Left lung (tissue), 10 donors: ENCODE data around the gene KCNK17. TPM values are rescaled to one million over a fixed set of nuclear protein-coding genes. Genes with fewer than 3 reads are reported as not detected.

Experiments used
- ATAC-seq: fragments of 200-7000 bp; cut with Tn5 transposase; one replicate; pipeline ENCODE4 v1.9.1; 2020; ENCODE audit warnings: moderate library complexity
- DNase-seq, 4 donors: peaks; one replicate each; pipeline ENCODE4 v3.0.0-alpha.2; 2013 to 2020
- H3K27ac ChIP-seq, 2 donors: fragments of 200-600 bp; sonication (generic) in 1 of 2; one replicate each; pipeline versions ENCODE4 v1.5.0 to v1.8.0; 2020 to 2021
- H3K27me3 ChIP-seq, 2 donors: fragments of 200-600 bp; sonication (generic) in 1 of 2; one replicate each; pipeline versions ENCODE4 v1.5.0 to v1.8.0; 2020 to 2021
- H3K36me3 ChIP-seq, 2 donors: fragments of 200-600 bp; sonication (generic) in 1 of 2; one replicate each; pipeline versions ENCODE4 v1.5.0 to v1.8.0; 2020 to 2021
- H3K4me1 ChIP-seq, 2 donors: fragments of 200-600 bp; one replicate each; pipeline ENCODE4 v1.8.0; 2021
- H3K4me3 ChIP-seq, 2 donors: fragments of 200-600 bp; sonication (generic) in 1 of 2; one replicate each; pipeline versions ENCODE4 v1.5.0 to v1.8.0; 2020 to 2021; ENCODE audit warnings: mild to moderate bottlenecking in 1 of 2
- H3K9me3 ChIP-seq, 2 donors: fragments of 200-600 bp; sonication (generic) in 1 of 2; one replicate each; pipeline versions ENCODE4 v1.5.0 to v1.8.0; 2020 to 2021
- intact Hi-C, 2 donors: fragments of 100-400 bp; cut with DNase I; formaldehyde crosslinking; loops; one replicate each; pipeline versions ENCODE4 v1.11.2 to v1.14.2; 2022
- polyA plus RNA-seq, 6 donors: library from polyadenylated mRNA; unstranded; fragments of 120-200 nt; gene quantifications; one replicate each; pipeline ENCODE4 v1.2.1, GENCODE V29; 2013; ENCODE audit not compliant: insufficient read length in 6 of 6
- total RNA-seq, 2 donors: library from RNA; stranded (reverse); fragmentation: NEBNext Ultra II Directional; extraction: Animal tissue kit (Norgen Biotek cat#: 25700); gene quantifications; one replicate each; pipeline ENCODE4 v1.2.1, GENCODE V29; 2021
- TF ChIP-seq, protein P1 (sequence below), 2 donors: fragments of 200-600 bp; sonication (generic) in 1 of 2; IDR thresholded peaks; one replicate each; pipeline versions ENCODE4 v1.5.0 to v1.8.0; 2021; ENCODE audit warnings: antibody characterized with exemption in 2 of 2
- donor health status: DM: no; HTN: yes; CAD: no.
- donor health status: DM: no; HTN: no; CAD: no.

Gene KCNK17
- total and polyA plus RNA-seq, 8 donors = 4.8 to 18.7 (median 12.9) TPM

DNA sequence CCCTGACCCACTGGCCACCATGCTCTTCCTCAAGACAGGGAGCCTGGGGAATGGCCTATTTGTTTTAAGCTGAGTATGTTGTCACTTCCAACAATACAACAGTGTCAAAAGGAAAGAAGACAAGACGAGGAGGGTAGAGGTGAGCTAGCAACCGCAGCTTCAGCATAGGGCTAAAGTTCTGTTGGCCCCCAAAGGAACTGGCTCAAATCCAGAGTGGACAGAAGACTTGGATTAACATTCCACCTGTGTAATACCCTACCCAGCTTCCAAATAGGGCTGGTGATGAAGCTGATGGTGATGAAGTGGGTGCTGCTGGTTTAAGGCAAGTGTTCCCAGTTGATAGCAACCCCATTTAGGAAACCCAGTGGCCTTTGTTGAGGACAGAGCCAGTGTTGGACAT lies 53.3 kb downstream of the KCNK17 start:
- intact Hi-C loops = no loop called here
- TF ChIP-seq, protein P1, sequence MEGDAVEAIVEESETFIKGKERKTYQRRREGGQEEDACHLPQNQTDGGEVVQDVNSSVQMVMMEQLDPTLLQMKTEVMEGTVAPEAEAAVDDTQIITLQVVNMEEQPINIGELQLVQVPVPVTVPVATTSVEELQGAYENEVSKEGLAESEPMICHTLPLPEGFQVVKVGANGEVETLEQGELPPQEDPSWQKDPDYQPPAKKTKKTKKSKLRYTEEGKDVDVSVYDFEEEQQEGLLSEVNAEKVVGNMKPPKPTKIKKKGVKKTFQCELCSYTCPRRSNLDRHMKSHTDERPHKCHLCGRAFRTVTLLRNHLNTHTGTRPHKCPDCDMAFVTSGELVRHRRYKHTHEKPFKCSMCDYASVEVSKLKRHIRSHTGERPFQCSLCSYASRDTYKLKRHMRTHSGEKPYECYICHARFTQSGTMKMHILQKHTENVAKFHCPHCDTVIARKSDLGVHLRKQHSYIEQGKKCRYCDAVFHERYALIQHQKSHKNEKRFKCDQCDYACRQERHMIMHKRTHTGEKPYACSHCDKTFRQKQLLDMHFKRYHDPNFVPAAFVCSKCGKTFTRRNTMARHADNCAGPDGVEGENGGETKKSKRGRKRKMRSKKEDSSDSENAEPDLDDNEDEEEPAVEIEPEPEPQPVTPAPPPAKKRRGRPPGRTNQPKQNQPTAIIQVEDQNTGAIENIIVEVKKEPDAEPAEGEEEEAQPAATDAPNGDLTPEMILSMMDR (IDR thresholded peaks at IDR 0.05) = no peak
- peaks cover 6 to 9% of the 10 kb centered on the region in 2 donors for H3K4me1 ChIP-seq
- no peak overlapping the region for H3K4me3 ChIP-seq
- H3K27ac ChIP-seq = no peak overlapping the region
- no peaks in the 10 kb centered on the region for H3K27me3 ChIP-seq
- no peaks in the 10 kb centered on the region for H3K9me3 ChIP-seq
- DNase-seq (no peak), ATAC-seq (no peak)
- no peaks in the 10 kb centered on the region for H3K36me3 ChIP-seq

DNA sequence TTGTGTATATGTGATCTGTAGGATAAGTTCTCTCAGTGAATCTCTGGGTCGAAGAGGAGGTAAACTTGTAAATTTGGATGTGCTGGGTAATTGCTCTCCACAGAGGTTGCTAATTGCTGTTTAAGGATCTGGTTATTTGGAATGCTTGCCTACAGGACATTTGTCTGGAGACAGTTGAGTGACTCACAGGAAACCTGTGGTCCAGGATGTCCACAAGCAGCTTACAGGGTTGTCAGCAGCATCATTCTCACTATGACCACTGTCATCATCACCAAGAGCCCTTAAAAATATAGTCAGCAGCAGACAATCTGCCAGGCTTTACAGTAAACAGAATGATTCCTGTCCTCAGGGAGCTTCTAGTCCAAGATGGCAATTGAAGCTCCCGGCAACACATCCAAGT lies 53.8 kb downstream of the KCNK17 start:
- ATAC-seq (no peak), DNase-seq (no peak)

DNA sequence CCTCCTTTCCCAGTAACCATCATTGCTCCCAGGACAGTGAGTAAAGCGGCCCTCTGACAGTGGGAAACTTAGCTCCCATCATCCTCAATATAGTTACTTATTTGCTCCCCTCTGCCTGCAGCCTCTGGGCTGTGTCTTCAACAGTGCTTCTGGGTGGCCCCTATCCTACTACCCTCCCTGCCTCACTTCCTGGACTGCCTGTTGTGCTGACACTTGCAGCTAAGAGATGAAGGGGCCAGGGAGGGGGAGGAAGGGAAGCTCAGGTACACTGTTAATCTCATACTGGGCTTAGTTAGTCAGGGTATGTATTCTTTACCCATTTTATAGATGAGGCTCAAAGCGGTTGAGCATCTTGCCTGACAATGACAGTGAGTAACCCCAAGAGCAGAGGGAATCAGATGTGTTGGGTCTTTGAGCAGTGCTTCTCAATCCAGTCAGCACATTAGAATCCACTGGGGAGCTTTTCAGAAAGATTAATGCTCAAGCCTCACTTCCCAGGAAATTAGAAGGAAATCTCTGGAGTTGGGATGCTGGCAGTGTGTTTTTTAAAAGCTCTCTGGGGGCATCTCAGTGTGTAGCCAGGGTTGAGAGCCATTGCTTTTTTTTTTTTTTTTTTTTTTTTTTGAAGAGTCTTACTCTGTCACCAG lies 57.8 kb downstream of the KCNK17 start:
- no peaks in the 10 kb centered on the region for H3K36me3 ChIP-seq
- H3K27me3 ChIP-seq = no peaks in the 10 kb centered on the region
- H3K4me3 ChIP-seq = no peak overlapping the region
- no peak overlapping the region for H3K27ac ChIP-seq
- TF ChIP-seq, protein P1 (IDR thresholded peaks at IDR 0.05) = no peak
- no peaks in the 10 kb centered on the region for H3K4me1 ChIP-seq
- H3K9me3 ChIP-seq = peaks cover 0 to 3% of the 10 kb centered on the region in 2 donors
- DNase-seq (no peak), ATAC-seq (no peak)
- intact Hi-C loops = no loop called here

More for the DNA sequence above, 53.8 kb downstream of the KCNK17 start:
- H3K27me3 ChIP-seq = no peaks in the 10 kb centered on the region
- no peaks in the 10 kb centered on the region for H3K36me3 ChIP-seq
- TF ChIP-seq, protein P1 (IDR thresholded peaks at IDR 0.05) = no peak
- H3K9me3 ChIP-seq = no peaks in the 10 kb centered on the region
- H3K27ac ChIP-seq = no peak overlapping the region
- intact Hi-C loops = no loop called here
- H3K4me3 ChIP-seq = no peak overlapping the region
- peaks cover 6 to 9% of the 10 kb centered on the region in 2 donors for H3K4me1 ChIP-seq

DNA sequence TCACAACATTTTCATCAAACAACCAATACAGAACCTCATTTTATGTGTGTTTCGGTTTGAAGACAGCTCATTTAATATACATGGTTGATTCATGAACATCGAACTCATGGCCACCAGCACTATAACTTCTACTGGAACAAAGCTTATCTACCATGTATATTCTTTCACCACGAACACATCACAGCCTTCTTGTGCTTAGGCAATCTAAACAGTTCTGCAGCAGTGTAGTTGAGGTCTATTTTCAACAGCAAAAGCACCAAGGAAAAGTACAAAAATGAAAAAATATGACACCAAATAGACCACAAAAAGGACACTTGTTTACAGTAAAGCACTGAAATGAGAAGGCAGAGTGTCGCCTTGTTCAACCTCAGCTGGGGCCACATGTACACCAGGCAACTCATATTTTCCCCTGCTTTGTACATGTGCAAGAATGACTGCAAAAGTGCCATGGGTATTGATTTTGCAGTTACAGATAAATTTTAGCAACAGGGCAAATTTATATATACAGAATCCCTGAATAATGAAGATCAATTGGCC lies 59.2 kb downstream of the KCNK17 start:
- DNase-seq = no peak
- intact Hi-C loops = no loop called here

DNA sequence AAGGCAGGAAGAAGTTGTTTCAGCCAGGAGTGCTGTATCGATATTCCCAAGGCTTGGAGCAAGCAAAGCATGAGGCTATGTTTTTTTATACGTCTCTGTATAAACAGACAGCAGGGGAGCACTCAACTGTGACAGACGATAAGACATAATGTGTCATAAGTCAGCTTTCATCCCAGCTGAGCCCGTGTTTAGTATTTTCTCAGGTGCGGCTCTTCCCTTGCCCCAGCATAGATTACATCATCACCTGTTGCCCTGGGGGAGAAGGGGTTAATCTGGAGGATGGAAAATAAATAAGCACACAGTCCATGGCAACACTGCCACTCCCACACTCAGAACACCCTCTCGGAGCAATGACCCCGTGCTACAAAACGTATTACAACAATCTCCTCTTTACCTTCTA lies 62.8 kb downstream of the KCNK17 start:
- ATAC-seq (peak; percentile 94), DNase-seq (no peak)
- intact Hi-C loops = no loop called here
- Histone ChIP-seq H3K36me3 (no peaks in the 10 kb centered on the region), H3K27me3 (no peaks in the 10 kb centered on the region), H3K4me3 (no peak overlapping the region), H3K9me3 (peaks cover 0 to 3% of the 10 kb centered on the region in 2 donors), H3K27ac (no peak overlapping the region), H3K4me1 (no peaks in the 10 kb centered on the region)
- TF ChIP-seq, protein P1 (IDR thresholded peaks at IDR 0.05) = no peak

More for the DNA sequence above, 59.2 kb downstream of the KCNK17 start:
- no peak for ATAC-seq
- Histone ChIP-seq H3K27me3 (no peaks in the 10 kb centered on the region), H3K27ac (no peak overlapping the region), H3K9me3 (peaks cover 0 to 3% of the 10 kb centered on the region in 2 donors), H3K4me3 (no peak overlapping the region), H3K36me3 (no peaks in the 10 kb centered on the region), H3K4me1 (no peaks in the 10 kb centered on the region)
- TF ChIP-seq, protein P1 (IDR thresholded peaks at IDR 0.05) = no peak
